HCT116 (cell line): ENCODE measurements around the gene KRTAP5-9. TPM values are rescaled to one million over a fixed set of nuclear protein-coding genes. Genes with fewer than 3 reads are reported as not detected.

ENCODE experiments used
- ATAC-seq: fragments of 200-7000 bp; cut with Tn5 transposase; 2 replicates; pipeline ENCODE4 v1.9.1; 2020; ENCODE audit warnings: mild to moderate bottlenecking, moderate library complexity
- BruUV-seq: library from RNA; stranded (reverse); fragments of 400-500 nt; replicated peaks from 2 replicates; lab custom pipeline; 2021; lab: Mats Ljungman, UMichigan
- CTCF ChIA-PET: fragments of 300-600 bp; sonication (Branson Sonifier 250); formaldehyde crosslinking; loops from one replicate; lab custom pipeline; 2021; ENCODE audit warnings: antibody characterized with exemption; lab: Charles Lee
- POLR2A ChIA-PET: fragments of 300-600, 350-600 bp; sonication (Branson Sonifier 250); formaldehyde crosslinking; loops from one replicate; lab custom pipeline; 2021; ENCODE audit warnings: antibody characterized with exemption; lab: Charles Lee
- RAD21 ChIA-PET, 2 experiments: fragments of 300-600 bp; sonication (Branson Sonifier 250); formaldehyde crosslinking; loops; one replicate each; lab custom pipeline; 2023; ENCODE audit warnings: low total read pairs in 2 of 2; ENCODE audit not compliant: uncharacterized antibody in 2 of 2, unreplicated experiment in 2 of 2, low non-redundant PET in 1 of 2; lab: Charles Lee
- DNase-seq: peaks from one replicate; pipeline ENCODE4 v3.0.0-alpha.2; 2010; ENCODE audit warnings: low read depth, low spot score
- H2AFZ ChIP-seq: fragments of 200-600 bp; shearing (Covaris generic), sonication (generic); 2 replicates; pipeline ENCODE4 v1.6.1; 2017; ENCODE audit warnings: low read depth, mixed run types, mixed read lengths, antibody characterized with exemption, low read length; ENCODE audit not compliant: poor library complexity, severe bottlenecking
- H3K27ac ChIP-seq: 2 replicates; pipeline ENCODE4 v1.5.1; 2012; ENCODE audit warnings: low read depth, low read length
- H3K27me3 ChIP-seq: fragments of 200-600 bp; sonication (generic); 2 replicates; pipeline ENCODE4 v1.6.1; 2016; ENCODE audit warnings: mixed run types, low read length, mixed read lengths; ENCODE audit not compliant: insufficient read depth
- H3K36me3 ChIP-seq, 2 experiments: fragments of 200-500 bp in 1 of 2; fragments of 200-600 bp in 1 of 2; sonication (Bioruptor generic) in 1 of 2; sonication (generic) in 1 of 2; 2 replicates each; pipeline versions ENCODE4 v1.5.1 to v1.6.1; 2014 to 2016; ENCODE audit warnings: low read length in 2 of 2, inconsistent platforms in 1 of 2, mixed read lengths in 1 of 2, mixed run types in 1 of 2; ENCODE audit not compliant: insufficient read depth in 2 of 2, control insufficient read depth in 1 of 2
- H3K4me1 ChIP-seq, 2 experiments: fragments of 200-600 bp in 1 of 2; sonication (generic) in 1 of 2; 2 replicates each; pipeline versions ENCODE4 v1.5.1 to v1.6.1; 2012 to 2017; ENCODE audit warnings: low read length in 2 of 2, inconsistent platforms in 1 of 2, mild to moderate bottlenecking in 1 of 2, mixed read lengths in 1 of 2, mixed run types in 1 of 2, moderate library complexity in 1 of 2; ENCODE audit not compliant: insufficient read depth in 2 of 2, control insufficient read depth in 1 of 2
- H3K4me2 ChIP-seq: fragments of 200-600 bp; sonication (generic); 2 replicates; pipeline ENCODE4 v1.6.1; 2017; ENCODE audit warnings: mixed run types, low read length, mixed read lengths
- H3K4me3 ChIP-seq, 2 experiments: fragments of 200-600 bp in 1 of 2; sonication (generic) in 1 of 2; replicated peaks in 1 of 2; 2 replicates each; pipeline ENCODE4 v1.5.1; 2011 to 2016; ENCODE audit warnings: low read length in 2 of 2, control low read depth in 1 of 2, low read depth in 1 of 2, mild to moderate bottlenecking in 1 of 2, mixed read lengths in 1 of 2, mixed run types in 1 of 2
- H3K79me2 ChIP-seq: fragments of 200-600 bp; sonication (generic); 2 replicates; pipeline ENCODE4 v1.6.1; 2017; ENCODE audit warnings: mild to moderate bottlenecking, mixed run types, low read length, moderate library complexity, mixed read lengths; ENCODE audit not compliant: insufficient read depth
- H3K9ac ChIP-seq: fragments of 200-600 bp; sonication (generic); 2 replicates; pipeline ENCODE4 v1.6.1; 2016; ENCODE audit warnings: low read length, mixed read lengths
- H3K9me2 ChIP-seq: fragments of 200-600 bp; sonication (generic), shearing (Covaris generic); 2 replicates; pipeline ENCODE4 v1.6.1; 2017; ENCODE audit warnings: mixed run types, mild to moderate bottlenecking, moderate library complexity; ENCODE audit not compliant: insufficient read depth
- H3K9me3 ChIP-seq, 2 experiments: fragments of 200-500 bp in 1 of 2; fragments of 200-600 bp in 1 of 2; sonication (Bioruptor generic) in 1 of 2; sonication (generic) in 1 of 2; 2 replicates each; pipeline ENCODE4 v1.6.1; 2014 to 2017; ENCODE audit warnings: low read length in 2 of 2, mixed read lengths in 2 of 2, inconsistent platforms in 1 of 2, low read depth in 1 of 2, mild to moderate bottlenecking in 1 of 2, mixed run types in 1 of 2, moderate library complexity in 1 of 2; ENCODE audit not compliant: control insufficient read depth in 1 of 2, insufficient read depth in 1 of 2
- H4K20me1 ChIP-seq: fragments of 200-600 bp; sonication (generic), shearing (Covaris generic); 2 replicates; pipeline ENCODE4 v1.6.1; 2017; ENCODE audit warnings: mixed run types, mild to moderate bottlenecking, moderate library complexity; ENCODE audit not compliant: insufficient read depth
- ATF3 ChIP-seq: IDR thresholded peaks from 2 replicates; pipeline ENCODE4 v1.6.1; 2012
- CBX3 ChIP-seq: IDR thresholded peaks from 2 replicates; pipeline ENCODE4 v1.6.1; 2012; ENCODE audit warnings: low read depth
- CTCF ChIP-seq, 3 experiments: fragments of 200-600 bp in 1 of 3; sonication (generic) in 1 of 3; IDR thresholded peaks in 2 of 3; conservative IDR thresholded peaks in 1 of 3; 2 replicates each; pipeline ENCODE4 v1.5.1; 2012 to 2017; ENCODE audit warnings: low read depth in 2 of 3, low read length in 2 of 3, antibody characterized with exemption in 1 of 3, borderline replicate concordance in 1 of 3, control low read depth in 1 of 3, mild to moderate bottlenecking in 1 of 3, mixed read lengths in 1 of 3, mixed run types in 1 of 3, moderate library complexity in 1 of 3; ENCODE audit not compliant: insufficient read depth in 1 of 3
- EGR1 ChIP-seq: IDR thresholded peaks from 2 replicates; pipeline ENCODE4 v1.6.1; 2012; ENCODE audit warnings: low read depth
- ELF1 ChIP-seq: IDR thresholded peaks from 2 replicates; pipeline ENCODE4 v1.6.1; 2012; ENCODE audit warnings: low read depth, borderline replicate concordance
- EZH2 ChIP-seq: fragments of 200-600 bp; sonication (generic); IDR thresholded peaks from 2 replicates; pipeline ENCODE4 v1.6.1; 2017; ENCODE audit warnings: antibody characterized with exemption, mixed run types
- EZH2phosphoT487 ChIP-seq: fragments of 200-600 bp; IDR thresholded peaks from 2 replicates; pipeline ENCODE4 v1.6.1; 2018; ENCODE audit warnings: antibody characterized with exemption, borderline replicate concordance
- FOSL1 ChIP-seq: IDR thresholded peaks from 2 replicates; pipeline ENCODE4 v1.6.1; 2012; ENCODE audit warnings: low read depth
- JUND ChIP-seq: IDR thresholded peaks from 2 replicates; pipeline ENCODE4 v1.6.1; 2012
- MAX ChIP-seq: IDR thresholded peaks from 2 replicates; pipeline ENCODE4 v1.6.1; 2012
- POLR2A ChIP-seq: IDR thresholded peaks from 2 replicates; pipeline ENCODE4 v1.7.0; 2011; ENCODE audit warnings: borderline replicate concordance; ENCODE audit not compliant: insufficient read depth, insufficient read length; ENCODE audit errors: extremely low read depth
- POLR2AphosphoS5 ChIP-seq: IDR thresholded peaks from 2 replicates; pipeline ENCODE4 v1.6.1; 2011; ENCODE audit warnings: mild to moderate bottlenecking, low read depth, low read length, moderate library complexity
- RAD21 ChIP-seq: IDR thresholded peaks from 2 replicates; pipeline ENCODE4 v1.6.1; 2012; ENCODE audit warnings: low read depth, mild to moderate bottlenecking
- SIN3A ChIP-seq: IDR thresholded peaks from 2 replicates; pipeline ENCODE4 v1.6.1; 2012; ENCODE audit warnings: low read depth
- SP1 ChIP-seq: IDR thresholded peaks from 2 replicates; pipeline ENCODE4 v1.6.1; 2012; ENCODE audit warnings: low read depth
- SRF ChIP-seq: IDR thresholded peaks from 2 replicates; pipeline ENCODE4 v1.6.1; 2012; ENCODE audit warnings: low read depth
- TCF7L2 ChIP-seq: IDR thresholded peaks from 2 replicates; pipeline ENCODE4 v1.7.0; 2011; ENCODE audit warnings: borderline replicate concordance, inconsistent platforms; ENCODE audit not compliant: insufficient read depth, insufficient read length; ENCODE audit errors: extremely low read depth
- ZBTB33 ChIP-seq: IDR thresholded peaks from 2 replicates; pipeline ENCODE4 v1.6.1; 2011; ENCODE audit warnings: mild to moderate bottlenecking, low read length, moderate library complexity; ENCODE audit not compliant: insufficient replicate concordance; ENCODE audit errors: extremely low read depth
- ZFX ChIP-seq: fragments of 450-650 bp; IDR thresholded peaks from 2 replicates; pipeline ENCODE4 v1.6.1; 2017
- ZNF274 ChIP-seq: fragments of 200-500 bp; sonication (Bioruptor generic); IDR thresholded peaks from 2 replicates; pipeline ENCODE4 v1.6.1; 2014; ENCODE audit warnings: mild to moderate bottlenecking, low read depth, low read length, inconsistent platforms
- intact Hi-C: fragments of 100-400 bp; cut with micrococcal nuclease; formaldehyde crosslinking; loops from 2 replicates; pipeline ENCODE4 v1.10.0; 2022
- total RNA-seq: library from RNA; stranded (reverse); gene quantifications from one replicate; pipeline ENCODE4 v1.2.1, GENCODE V29; 2021; ENCODE audit not compliant: unreplicated experiment

KRTAP5-9 gene
- total RNA-seq, 1 experiment from 2014 or later: 0.27 TPM

GRCh38 chr11:71532036-71532610 is 16.1 kb upstream of the KRTAP5-9 start:
- no peak for DNase-seq
- ChIA-PET CTCF (no interaction called here), RAD21 (no interaction called here), POLR2A (no interaction called here)
- no peak for ATAC-seq
- H3K4me3 ChIP-seq: no peak overlapping the region
- no peaks in the 10 kb centered on the region for H3K36me3 ChIP-seq
- no peaks in the 10 kb centered on the region for H3K4me1 ChIP-seq
- no peak overlapping the region for H3K4me2 ChIP-seq
- H3K27me3 ChIP-seq: no peaks in the 10 kb centered on the region
- no TSS peak for BruUV-seq
- intact Hi-C loops: no loop called here
- H3K27ac ChIP-seq: no peak overlapping the region
- H3K9me3 ChIP-seq: no peaks in the 10 kb centered on the region
- no peaks in the 10 kb centered on the region for H3K9me2 ChIP-seq
- H3K9ac ChIP-seq: no peak overlapping the region
- no peak for TF ChIP-seq ZNF274
- no peak for TF ChIP-seq ZFX
- no peak for TF ChIP-seq FOSL1
- no peak for TF ChIP-seq POLR2AphosphoS5
- TF ChIP-seq JUND: no peak
- no peak for TF ChIP-seq POLR2A
- TF ChIP-seq EZH2phosphoT487: no peak
- no peak for TF ChIP-seq RAD21
- TF ChIP-seq ZBTB33: no peak
- TF ChIP-seq ELF1: no peak
- no peak for TF ChIP-seq CTCF (IDR thresholded peaks at IDR 0.05 in 2 of 3, conservative IDR thresholded peaks at IDR 0.05 in 1 of 3; ENCODE audit: borderline replicate concordance in 1 of 3, insufficient read depth in 1 of 3, low read depth in 2 of 3, low read length in 2 of 3)
- no peak for TF ChIP-seq SP1
- no peak for TF ChIP-seq TCF7L2
- no peak for TF ChIP-seq CBX3
- no peak for TF ChIP-seq ATF3
- TF ChIP-seq SIN3A: no peak
- no peak for TF ChIP-seq EGR1
- no peak for TF ChIP-seq MAX
- TF ChIP-seq SRF: no peak
- TF ChIP-seq EZH2: no peak
- H4K20me1 ChIP-seq: no peaks in the 10 kb centered on the region
- H3K79me2 ChIP-seq: no peaks in the 10 kb centered on the region
- H2AFZ ChIP-seq: no peak overlapping the region
